ENCODE data around the gene SDK1.

The SDK1 gene

GRCh38 chr7:3725155-3726059, 424.4 kb downstream of the SDK1 start:
- H3K4me3 ChIP-seq (ENCODE audit: low read depth, low read length) = no peak overlapping the region
- no peak for TF ChIP-seq CTCF (IDR thresholded peaks at IDR 0.05; ENCODE audit: low read depth, low read length)

- no peak overlapping the region for H3K4me3 ChIP-seq (ENCODE audit: low read depth, low read length)
- TF ChIP-seq CTCF (IDR thresholded peaks at IDR 0.05; ENCODE audit: low read depth, low read length) = no peak
Measured at GRCh38 chr7:3730276-3730675, 429.2 kb downstream of the SDK1 start.

DNA sequence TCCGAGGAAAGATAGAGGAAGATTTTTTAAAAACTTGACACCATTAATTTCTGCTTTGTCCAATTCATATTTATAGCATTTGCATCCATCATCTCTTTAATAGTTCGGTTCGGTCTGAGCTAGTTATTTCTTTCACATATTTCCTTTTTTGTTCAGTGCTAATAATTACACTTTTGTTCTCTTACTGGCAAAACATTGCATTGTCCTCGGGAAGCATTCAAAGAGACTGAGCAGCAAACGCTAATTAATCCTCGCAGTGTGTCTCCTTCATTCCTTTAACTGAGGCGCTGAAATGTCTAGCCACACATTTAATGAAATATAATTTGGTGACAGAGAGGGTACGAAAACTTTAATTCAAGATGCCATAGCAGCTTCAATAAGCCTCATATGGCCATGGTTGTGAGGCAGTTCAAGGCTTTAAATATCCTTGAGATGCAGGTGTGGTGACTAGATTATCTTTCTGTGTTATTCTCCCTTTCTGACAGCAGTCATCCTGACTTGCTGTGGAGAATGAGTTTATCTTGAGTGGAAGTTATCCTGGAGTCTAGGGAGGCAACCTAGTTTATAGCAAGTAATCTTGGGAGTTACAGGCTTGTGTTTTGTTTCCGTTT, 431.4 kb downstream of the SDK1 start:
- no peak for TF ChIP-seq CTCF (IDR thresholded peaks at IDR 0.05; ENCODE audit: low read depth, low read length)

DNA sequence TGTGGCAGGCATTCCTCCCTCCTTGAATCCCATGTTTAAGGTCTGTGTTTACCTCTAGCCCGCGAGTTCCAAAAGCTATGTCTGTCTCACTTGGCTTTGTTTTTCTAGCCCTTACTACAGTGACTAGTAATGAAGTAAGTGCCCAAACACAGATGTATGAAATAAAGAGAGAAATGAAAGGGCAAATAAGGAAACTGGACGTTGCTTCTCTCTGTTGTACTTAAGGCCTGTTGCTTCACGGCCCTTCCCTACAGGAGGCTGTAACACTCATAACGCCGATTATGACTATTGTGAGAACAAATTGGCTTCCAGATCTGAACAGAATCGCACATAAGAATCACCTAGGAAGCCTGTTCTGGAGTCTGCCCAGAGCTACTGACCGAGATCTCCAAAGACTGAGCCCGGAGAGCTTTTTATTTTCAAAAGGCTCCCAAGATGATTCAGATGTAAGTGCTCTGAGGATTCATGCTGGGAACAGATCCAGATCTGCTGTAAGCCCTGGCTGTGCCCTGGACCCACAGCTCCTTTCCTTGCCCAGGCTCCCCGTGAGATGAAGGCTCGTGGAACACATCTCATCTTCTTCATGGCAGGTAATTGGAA, 432.6 kb downstream of the SDK1 start:
- no peak for TF ChIP-seq CTCF (IDR thresholded peaks at IDR 0.05; ENCODE audit: low read depth, low read length)
- H3K4me3 ChIP-seq (ENCODE audit: low read depth, low read length) = no peak overlapping the region

More for the DNA sequence above, 431.4 kb downstream of the SDK1 start:
- no peak overlapping the region for H3K4me3 ChIP-seq (ENCODE audit: low read depth, low read length)

DNA sequence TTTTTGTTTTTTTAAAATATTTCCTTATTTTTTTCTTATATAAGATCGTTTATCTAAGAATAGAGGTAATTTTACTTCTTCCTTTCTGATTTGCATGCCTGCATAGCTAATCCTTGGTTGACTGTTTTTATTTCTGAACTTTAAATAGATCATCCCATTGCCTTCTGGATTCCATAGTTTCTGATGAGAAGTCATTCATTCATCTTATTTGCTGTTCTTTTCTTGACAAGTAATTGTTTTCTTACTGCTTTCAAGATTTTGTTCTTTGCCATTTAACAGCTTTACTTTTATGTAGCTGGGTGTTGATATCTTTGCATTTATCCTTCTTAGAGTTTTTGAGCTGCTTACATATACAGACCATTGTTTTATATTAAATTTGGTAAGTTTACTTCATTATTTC, 437.9 kb downstream of the SDK1 start:
- no peak for TF ChIP-seq CTCF (IDR thresholded peaks at IDR 0.05; ENCODE audit: low read depth, low read length)
- no peak overlapping the region for H3K4me3 ChIP-seq (ENCODE audit: low read depth, low read length)

DNA sequence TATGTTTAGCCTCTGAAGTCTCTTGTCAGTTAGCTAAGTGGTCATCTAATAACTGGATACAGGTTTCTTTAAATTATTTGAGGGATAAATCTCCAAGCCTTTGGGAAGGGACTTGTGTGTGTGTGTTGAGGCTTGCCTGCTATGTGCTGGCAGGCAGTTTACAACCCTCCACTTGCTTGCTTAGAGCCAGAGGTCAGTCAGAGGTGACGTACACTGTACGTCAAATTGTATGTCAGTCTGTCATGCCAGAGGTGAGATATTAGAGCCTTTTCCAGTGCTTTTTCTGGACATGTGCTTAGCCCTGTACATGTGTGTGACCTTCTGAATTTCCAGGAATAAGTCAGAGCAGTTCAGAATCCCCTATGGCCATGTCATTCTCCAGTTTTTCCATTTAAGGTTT, 438.9 kb downstream of the SDK1 start:
- H3K4me3 ChIP-seq (ENCODE audit: low read depth, low read length) = no peak overlapping the region

More for the DNA sequence above, 438.9 kb downstream of the SDK1 start:
- TF ChIP-seq CTCF (IDR thresholded peaks at IDR 0.05; ENCODE audit: low read depth, low read length) = no peak

Measured in WI38 (cell line).